IMR-90 (cell line): ENCODE results near the gene CYB5R3. TPM values are rescaled to one million over a fixed set of nuclear protein-coding genes. Genes with fewer than 3 reads are reported as not detected.
A peak's percentile ranks its signal among the peaks of the same experiment; 100 is the strongest.

ENCODE experiments used
- ATAC-seq: fragments of 200-7000 bp; cut with Tn5 transposase; 2 replicates; pipeline ENCODE4 v1.9.1; 2020; ENCODE audit warnings: low read depth, mild to moderate bottlenecking, moderate library complexity
- BruUV-seq: library from RNA; stranded (reverse); fragments of 400-500 nt; replicated peaks from 2 replicates; lab custom pipeline; 2021; lab: Mats Ljungman, UMichigan
- CTCF ChIA-PET: fragments of 300-600 bp; formaldehyde crosslinking; extraction: SDS; loops from one replicate; lab custom pipeline; 2021; ENCODE audit warnings: antibody characterized with exemption; lab: Yijun Ruan, JAX
- POLR2A ChIA-PET: fragments of 300-600 bp; sonication (Branson Sonifier 250); formaldehyde crosslinking; loops from one replicate; lab custom pipeline; 2022; ENCODE audit warnings: antibody characterized with exemption; ENCODE audit not compliant: unreplicated experiment; lab: Charles Lee
- DNase-seq: peaks from one replicate; pipeline ENCODE4 v3.0.0; 2013
- H2AFZ ChIP-seq: replicated peaks from 2 replicates; pipeline ENCODE3; 2013; ENCODE audit warnings: low read length, mild to moderate bottlenecking; ENCODE audit not compliant: poor library complexity
- H2AK5ac ChIP-seq: 2 replicates; pipeline ENCODE4 v1.6.1; 2013; ENCODE audit warnings: low read depth, low read length, inconsistent platforms
- H2AK9ac ChIP-seq: replicated peaks from 2 replicates; pipeline ENCODE3; 2013; ENCODE audit warnings: mild to moderate bottlenecking, low read depth, low read length, moderate library complexity; ENCODE audit not compliant: poor library complexity
- H2BK120ac ChIP-seq: 2 replicates; pipeline ENCODE4 v1.6.1; 2013; ENCODE audit warnings: low read depth, low read length, inconsistent platforms
- H2BK15ac ChIP-seq: 3 replicates; pipeline ENCODE4 v1.6.1; 2013; ENCODE audit warnings: low read depth, low read length, inconsistent platforms
- H2BK20ac ChIP-seq: 2 replicates; pipeline ENCODE4 v1.6.1; 2013; ENCODE audit warnings: low read depth, mild to moderate bottlenecking, inconsistent platforms, low read length, moderate library complexity
- H2BK5ac ChIP-seq: 2 replicates; pipeline ENCODE4 v1.6.1; 2013; ENCODE audit warnings: mild to moderate bottlenecking, low read depth, low read length, inconsistent platforms; ENCODE audit not compliant: poor library complexity, severe bottlenecking
- H3K14ac ChIP-seq: replicated peaks from 2 replicates; pipeline ENCODE4 v1.6.1; 2013; ENCODE audit warnings: low read depth, low read length, inconsistent platforms
- H3K18ac ChIP-seq: 2 replicates; pipeline ENCODE4 v1.6.1; 2013; ENCODE audit warnings: low read depth, low read length, control low read depth
- H3K23ac ChIP-seq: 2 replicates; pipeline ENCODE4 v1.6.1; 2013; ENCODE audit warnings: low read depth, low read length, inconsistent platforms
- H3K27ac ChIP-seq: 2 replicates; pipeline ENCODE4 v1.5.1; 2013; ENCODE audit warnings: mild to moderate bottlenecking, control low read depth, low read length; ENCODE audit not compliant: insufficient read depth
- H3K27me3 ChIP-seq: 2 replicates; pipeline ENCODE4 v1.6.1; 2013; ENCODE audit warnings: low read length; ENCODE audit not compliant: control insufficient read depth, insufficient read depth
- H3K36me3 ChIP-seq: 2 replicates; pipeline ENCODE4 v1.6.1; 2013; ENCODE audit warnings: low read length, mixed read lengths; ENCODE audit not compliant: control insufficient read depth, insufficient read depth
- H3K4ac ChIP-seq: 2 replicates; pipeline ENCODE4 v1.6.1; 2013; ENCODE audit warnings: low read depth, low read length, inconsistent platforms
- H3K4me1 ChIP-seq: 2 replicates; pipeline ENCODE4 v1.6.1; 2013; ENCODE audit warnings: low read length, mixed read lengths; ENCODE audit not compliant: control insufficient read depth, insufficient read depth
- H3K4me2 ChIP-seq: 2 replicates; pipeline ENCODE4 v1.6.1; 2013; ENCODE audit warnings: low read depth, mild to moderate bottlenecking, control low read depth, low read length, moderate library complexity
- H3K4me3 ChIP-seq: 2 replicates; pipeline ENCODE4 v1.5.1; 2013; ENCODE audit warnings: low read depth, mild to moderate bottlenecking, control low read depth, low read length, moderate library complexity; ENCODE audit not compliant: insufficient read depth
- H3K56ac ChIP-seq: 2 replicates; pipeline ENCODE4 v1.6.1; 2013; ENCODE audit warnings: low read length, inconsistent platforms; ENCODE audit not compliant: insufficient read depth; ENCODE audit errors: extremely low read depth
- H3K79me1 ChIP-seq, 2 experiments: 2 replicates each; pipeline ENCODE4 v1.6.1; 2013; ENCODE audit warnings: low read length in 2 of 2, inconsistent platforms in 1 of 2, low read depth in 1 of 2
- H3K9ac ChIP-seq: 2 replicates; pipeline ENCODE4 v1.6.1; 2013; ENCODE audit warnings: low read depth, low read length, control low read depth
- H3K9me1 ChIP-seq: 2 replicates; pipeline ENCODE4 v1.6.1; 2013; ENCODE audit warnings: low read length, inconsistent platforms; ENCODE audit not compliant: insufficient read depth
- H3K9me3 ChIP-seq: 2 replicates; pipeline ENCODE4 v1.6.1; 2013; ENCODE audit warnings: low read length; ENCODE audit not compliant: control insufficient read depth, insufficient read depth
- H4K20me1 ChIP-seq: 2 replicates; pipeline ENCODE4 v1.6.1; 2013; ENCODE audit warnings: low read length, inconsistent platforms; ENCODE audit not compliant: insufficient read depth
- H4K5ac ChIP-seq: 2 replicates; pipeline ENCODE4 v1.6.1; 2013; ENCODE audit warnings: mild to moderate bottlenecking, low read depth, low read length, control low read depth
- H4K8ac ChIP-seq, 2 experiments: 2 replicates each; pipeline ENCODE4 v1.6.1; 2013; ENCODE audit warnings: low read depth in 2 of 2, low read length in 2 of 2, control low read depth in 1 of 2, inconsistent platforms in 1 of 2
- H4K91ac ChIP-seq: 2 replicates; pipeline ENCODE4 v1.6.1; 2013; ENCODE audit warnings: low read depth, low read length, inconsistent platforms; ENCODE audit not compliant: insufficient read depth
- CEBPB ChIP-seq: IDR thresholded peaks from 2 replicates; pipeline ENCODE4 v1.6.1; 2012; ENCODE audit warnings: low read depth, low read length, improper control_type of control experiment
- FOS ChIP-seq: fragments of 150-350 bp; IDR thresholded peaks from 2 replicates; pipeline ENCODE4 v1.6.1; 2016; ENCODE audit warnings: low read depth, low read length
- MAFK ChIP-seq: IDR thresholded peaks from 2 replicates; pipeline ENCODE4 v1.6.1; 2012; ENCODE audit warnings: low read depth, low read length, improper control_type of control experiment
- MXI1 ChIP-seq: IDR thresholded peaks from 2 replicates; pipeline ENCODE4 v1.6.1; 2012; ENCODE audit warnings: low read depth, mild to moderate bottlenecking, low read length, moderate library complexity, borderline replicate concordance
- NFE2L2 ChIP-seq: fragments of 150-350 bp; IDR thresholded peaks from 2 replicates; pipeline ENCODE4 v1.6.1; 2016; ENCODE audit warnings: low read depth, mild to moderate bottlenecking, low read length
- RCOR1 ChIP-seq: IDR thresholded peaks from 2 replicates; pipeline ENCODE4 v1.6.1; 2012; ENCODE audit warnings: mild to moderate bottlenecking, low read length, improper control_type of control experiment; ENCODE audit not compliant: insufficient replicate concordance
- USF2 ChIP-seq: fragments of 150-350 bp; IDR thresholded peaks from 2 replicates; pipeline ENCODE4 v1.6.1; 2017; ENCODE audit warnings: mild to moderate bottlenecking, antibody characterized with exemption, low read length, low read depth
- WGBS, 2 experiments: methylation state at CpG; one replicate each; pipeline versions ENCODE4 v1.1.5 to v1.1.7; 2013; ENCODE audit warnings: missing lambda C conversion rate in 2 of 2; ENCODE audit not compliant: insufficient read length in 1 of 2; ENCODE audit errors: extremely low coverage in 2 of 2; 5-methylcytosine and 5-hydroxymethylcytosine counted together
- dilution Hi-C: fragments of 300-500 bp; cut with HindIII; formaldehyde crosslinking; loops from one replicate; pipeline ENCODE4 v1.14.3; 2018; ENCODE audit warnings: low sequenced_read_pairs; ENCODE audit not compliant: unreplicated experiment
- in situ Hi-C: fragments of 300-500 bp; cut with MboI; formaldehyde crosslinking; loops from 3 replicates; pipeline ENCODE4 v1.14.3; 2019; ENCODE audit warnings: low sequenced_read_pairs, inconsistent platforms, mixed read lengths
- intact Hi-C: fragments of 100-400 bp; cut with micrococcal nuclease; formaldehyde crosslinking; loops from 2 replicates; pipeline ENCODE4 v1.10.0; 2022
- polyA plus RNA-seq, 3 experiments: library from polyadenylated mRNA; depleted of rRNA; stranded (reverse); fragments of >200 nt; gene quantifications; 2 replicates each; pipeline ENCODE4 v1.2.3, GENCODE V29; 2012; ENCODE audit warnings: low replicate concordance in 1 of 3
- total RNA-seq: library from RNA; depleted of rRNA; stranded (reverse); fragments of >200 nt; gene quantifications from 2 replicates; pipeline ENCODE4 v1.2.3, GENCODE V29; 2012

Gene CYB5R3
- total and polyA plus RNA-seq, 2 of the 4 experiments (the other 2 are of a cell fraction) = 44.1 to 362 TPM

- Histone ChIP-seq H4K8ac (no peak overlapping the region), H3K23ac (no peak overlapping the region), H3K36me3 (peaks cover 32% of the 10 kb centered on the region), H2AK9ac (no peak overlapping the region), H2BK120ac (no peak overlapping the region), H3K4me2 (no peak overlapping the region), H3K79me1 (peaks cover 18 to 40% of the 10 kb centered on the region in 2 experiments), H2AFZ (no peak overlapping the region), H3K27ac (no peak overlapping the region), H3K56ac (no peak overlapping the region), H2BK5ac (no peak overlapping the region), H2BK20ac (no peak overlapping the region), H3K18ac (no peak overlapping the region), H2BK15ac (no peak overlapping the region), H3K14ac (no peak overlapping the region), H3K9me3 (no peaks in the 10 kb centered on the region), H2AK5ac (0 out of 2 replicates have a peak overlapping the region, but pooled peaks have one; percentile 39), H3K4me3 (no peak overlapping the region), H4K20me1 (peaks cover 4% of the 10 kb centered on the region; the same call in 1 of the 2 replicates), H4K5ac (no peak overlapping the region), H3K4ac (no peak overlapping the region), H4K91ac (no peak overlapping the region), H3K9me1 (peaks cover 4% of the 10 kb centered on the region), H3K4me1 (peaks cover 14% of the 10 kb centered on the region), H3K27me3 (no peaks in the 10 kb centered on the region), H3K9ac (no peak overlapping the region)
- TF ChIP-seq USF2 = no peak
- TF ChIP-seq MAFK = no peak
- no peak for TF ChIP-seq RCOR1
- no peak for TF ChIP-seq CEBPB
- TF ChIP-seq NFE2L2 = no peak
- no peak for TF ChIP-seq MXI1
- no peak for TF ChIP-seq FOS
- in situ Hi-C loops (no loop called here), intact Hi-C loops (no loop called here), dilution Hi-C loops (no loop called here)
- ChIA-PET POLR2A (interaction anchor here (0.5 kb wide), 1 partner anchor 15 kb away, joined by 3 read pairs; no protein-coding TSS in a partner anchor), CTCF (no interaction called here)
- WGBS, 2 experiments = 94% methylated on average over 24 of the region's 25 CpGs; no CpG with 5 or more reads in 1 of the 2 experiments
- DNase-seq (no peak), ATAC-seq (no peak)
- BruUV-seq = no TSS peak
These were observed 44.8 kb upstream of the CYB5R3 start for GRCh38 chr22:42693763-42694683.
